HepG2 (cell line): ENCODE measurements around the gene LOXL3. TPM values are rescaled to one million over a fixed set of nuclear protein-coding genes. Genes with fewer than 3 reads are reported as not detected.

ENCODE experiments used
- ATF2 ChIP-seq: sonication (generic); formaldehyde crosslinking; IDR thresholded peaks from 2 replicates; pipeline ENCODE4 v1.4.0; 2020; ENCODE audit warnings: missing genetic modification reagents
- DDIT3 ChIP-seq: sonication (generic); formaldehyde crosslinking; IDR thresholded peaks from 2 replicates; pipeline ENCODE4 v1.4.0; 2020; ENCODE audit warnings: mild to moderate bottlenecking, missing genetic modification reagents
- ELF1 ChIP-seq: sonication (generic); formaldehyde crosslinking; IDR thresholded peaks from 2 replicates; pipeline ENCODE4 v1.4.0; 2020; ENCODE audit warnings: missing genetic modification reagents
- NFE2 ChIP-seq: sonication (generic); formaldehyde crosslinking; IDR thresholded peaks from 2 replicates; pipeline ENCODE4 v1.4.0; 2020; ENCODE audit warnings: missing genetic modification reagents
- PTBP1 ChIP-seq: fragments of 200-400 bp; formaldehyde crosslinking; IDR thresholded peaks from 2 replicates; pipeline ENCODE4 v1.6.1; 2018; ENCODE audit warnings: low read length, low read depth; ENCODE audit not compliant: poor library complexity, severe bottlenecking
- SNAPC4 ChIP-seq: sonication (generic); formaldehyde crosslinking; IDR thresholded peaks from 2 replicates; pipeline ENCODE4 v1.4.0; 2020; ENCODE audit warnings: mild to moderate bottlenecking, missing genetic modification reagents
- SRSF9 ChIP-seq: fragments of 200-400 bp; formaldehyde crosslinking; IDR thresholded peaks from 2 replicates; pipeline ENCODE4 v1.6.1; 2018; ENCODE audit warnings: borderline replicate concordance, mild to moderate bottlenecking, low read depth, low read length; ENCODE audit not compliant: insufficient read depth, poor library complexity, severe bottlenecking
- TGIF2 ChIP-seq: IDR thresholded peaks from 2 replicates; pipeline ENCODE4 v1.6.1; 2016; ENCODE audit warnings: control low read depth, missing compliant biosample characterization
- ZC3H13 ChIP-seq: sonication (generic); formaldehyde crosslinking; IDR thresholded peaks from 2 replicates; pipeline ENCODE4 v1.8.1; 2023; ENCODE audit warnings: mild to moderate bottlenecking, missing genetic modification reagents, moderate library complexity
- ZHX1 ChIP-seq: sonication (generic); formaldehyde crosslinking; IDR thresholded peaks from 2 replicates; pipeline ENCODE4 v1.8.1; 2022; ENCODE audit warnings: low read depth, mild to moderate bottlenecking, missing genetic modification reagents
- ZNF18 ChIP-seq: sonication (generic); formaldehyde crosslinking; IDR thresholded peaks from 2 replicates; pipeline ENCODE4 v1.8.0; 2022; ENCODE audit warnings: mild to moderate bottlenecking, missing genetic modification reagents; ENCODE audit not compliant: insufficient replicate concordance
- ZNF263 ChIP-seq: sonication (generic); formaldehyde crosslinking; IDR thresholded peaks from 2 replicates; pipeline ENCODE4 v1.4.0; 2020; ENCODE audit warnings: missing genetic modification reagents
- ZNF333 ChIP-seq: sonication (generic); formaldehyde crosslinking; IDR thresholded peaks from 2 replicates; pipeline ENCODE4 v1.4.0; 2020; ENCODE audit warnings: mild to moderate bottlenecking, missing genetic modification reagents, borderline replicate concordance
- ZNF343 ChIP-seq: sonication (generic); formaldehyde crosslinking; IDR thresholded peaks from 2 replicates; pipeline ENCODE4 v1.4.0; 2020; ENCODE audit warnings: mild to moderate bottlenecking, missing genetic modification reagents
- ZNF44 ChIP-seq: sonication (generic); formaldehyde crosslinking; IDR thresholded peaks from 2 replicates; pipeline ENCODE4 v1.5.1; 2020; ENCODE audit warnings: mild to moderate bottlenecking, missing genetic modification reagents
- ZNF570 ChIP-seq: sonication (generic); formaldehyde crosslinking; IDR thresholded peaks from 2 replicates; pipeline ENCODE4 v1.4.0; 2020; ENCODE audit warnings: mild to moderate bottlenecking, missing genetic modification reagents, borderline replicate concordance
- polyA plus RNA-seq, 8 experiments: library from polyadenylated mRNA; depleted of rRNA in 3 of 8; stranded (reverse) in 7 of 8; unstranded in 1 of 8; fragments of >200 nt; fragmentation: Illumina TruSeq in 4 of 8; extraction: Trizol in 4 of 8; gene quantifications; 2 replicates each; pipeline versions ENCODE4 v1.2.1 to v1.2.3, GENCODE V29; 2011 to 2016; ENCODE audit warnings: low read depth in 4 of 8, missing spikeins in 1 of 8, mixed read lengths in 1 of 8; ENCODE audit not compliant: insufficient read depth in 1 of 8
- total RNA-seq, 5 experiments: library from RNA; depleted of rRNA; stranded (reverse); fragments of >200 nt; fragmentation: Illumina TruSeq; extraction: Trizol; gene quantifications; 2 replicates each; pipeline ENCODE4 v1.2.3, GENCODE V29; 2016; ENCODE audit warnings: low read depth in 1 of 5

Gene LOXL3
- total and polyA plus RNA-seq, 2 of the 13 experiments (the other 11 are each of a cell fraction or from before 2014, with no cell fraction given): 0.55 to 6.5 TPM

DNA sequence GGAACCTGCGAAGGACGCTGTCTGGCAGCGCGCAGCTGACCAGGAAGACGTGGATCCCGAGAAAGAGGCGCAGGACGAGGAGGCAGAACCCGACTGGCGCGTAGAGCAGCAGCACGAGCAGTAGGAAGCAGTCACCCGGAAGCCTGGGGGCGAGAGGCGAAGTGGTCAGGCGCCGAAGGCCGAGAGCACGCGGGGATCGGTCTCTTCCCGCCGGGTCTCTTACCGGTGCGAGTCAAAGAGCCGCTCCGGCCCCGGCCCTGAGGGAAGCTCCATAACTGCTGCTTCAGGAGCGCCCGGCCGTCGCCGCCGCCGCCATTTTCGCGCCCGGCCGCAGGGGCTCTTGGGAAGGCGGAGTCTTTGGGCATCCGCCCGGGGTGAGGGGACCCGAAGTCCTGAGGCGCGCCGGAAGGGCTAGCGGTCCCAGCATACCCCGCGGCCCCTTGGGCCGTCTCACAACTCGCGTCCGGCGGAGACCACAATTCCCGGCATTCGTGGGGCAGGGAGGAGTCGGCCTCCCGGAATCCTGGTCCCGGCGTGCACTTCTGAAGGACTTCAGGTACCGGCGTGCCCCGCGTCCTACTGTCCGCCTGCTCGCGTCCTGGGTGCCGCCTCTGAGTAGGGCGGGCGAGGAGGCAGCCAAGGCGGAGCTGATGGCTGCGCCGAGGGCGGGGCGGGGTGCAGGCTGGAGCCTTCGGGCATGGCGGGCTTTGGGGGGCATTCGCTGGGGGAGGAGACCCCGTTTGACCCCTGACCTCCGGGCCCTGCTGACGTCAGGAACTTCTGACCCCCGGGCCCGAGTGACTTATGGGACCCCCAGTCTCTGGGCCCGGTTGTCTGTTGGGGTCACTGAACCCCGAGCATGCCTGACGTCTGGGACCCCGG is 24.1 kb downstream of the LOXL3 start, which contains the start of the genes AUP1 and HTRA2 (continued):
- TF ChIP-seq ZNF18 (CRISPR knock-in tag): peak; percentile 18
- TF ChIP-seq ELF1 (CRISPR knock-in tag): peak; percentile 96
- no peak for TF ChIP-seq SRSF9
- no peak; the same call in 1 of the 2 replicates for TF ChIP-seq ZNF44 (CRISPR knock-in tag)
- peak; percentile 36; the same call in 1 of the 2 replicates for TF ChIP-seq ZC3H13 (CRISPR knock-in tag)
- no peak for TF ChIP-seq DDIT3 (CRISPR knock-in tag)
- no peak for TF ChIP-seq PTBP1
- TF ChIP-seq NFE2 (CRISPR knock-in tag): 0 out of 2 replicates have a peak, but pooled peaks have one; percentile 9
- TF ChIP-seq ZNF343: peak; percentile 61
- TF ChIP-seq SNAPC4 (CRISPR knock-in tag): peak; percentile 95
- TF ChIP-seq ZNF570: 0 out of 2 replicates have a peak, but pooled peaks have one; percentile 24
- TF ChIP-seq ZNF333 (CRISPR knock-in tag): peak; percentile 97
- TF ChIP-seq TGIF2 (CRISPR knock-in tag): peak; percentile 51; the same call in 1 of the 2 replicates
- TF ChIP-seq ATF2: peak; percentile 89
- TF ChIP-seq ZHX1 (CRISPR knock-in tag): peak; percentile 84
- peak; percentile 56 for TF ChIP-seq ZNF263 (CRISPR knock-in tag)
